Mucosa of descending colon (tissue), 3 donors: ENCODE measurements around the gene OR3A1. TPM values are rescaled to one million over a fixed set of nuclear protein-coding genes. Genes with fewer than 3 reads are reported as not detected.
A peak's percentile ranks its signal among the peaks of the same experiment; 100 is the strongest.
"Not testable (repeated sequence)": the region's sequence is repeated elsewhere in the genome, so short reads cannot be mapped to it uniquely, and the experiment has no call there.

Source experiments
- ATAC-seq: fragments of 200-7000 bp; cut with Tn5 transposase; one replicate; pipeline ENCODE4 v1.9.1; 2020; ENCODE audit warnings: mild to moderate bottlenecking, moderate library complexity
- DNase-seq, 3 donors: peaks; one replicate each; pipeline ENCODE4 v3.0.0-alpha.2; 2020
- H3K36me3 ChIP-seq: fragments of 200-600 bp; one replicate; pipeline ENCODE4 v1.8.0; 2021; ENCODE audit warnings: low read depth, mild to moderate bottlenecking
- H3K4me1 ChIP-seq: fragments of 200-600 bp; one replicate; pipeline ENCODE4 v1.8.0; 2021; ENCODE audit warnings: low read depth, mild to moderate bottlenecking
- H3K4me3 ChIP-seq: fragments of 200-600 bp; one replicate; pipeline ENCODE4 v1.8.0; 2021; ENCODE audit warnings: mild to moderate bottlenecking
- H3K9me3 ChIP-seq: fragments of 200-600 bp; one replicate; pipeline ENCODE4 v1.8.0; 2021; ENCODE audit warnings: mild to moderate bottlenecking
- intact Hi-C, 2 donors: fragments of 100-400 bp; cut with DNase I in 1 of 2; cut with micrococcal nuclease in 1 of 2; formaldehyde crosslinking; loops; one replicate each; pipeline versions ENCODE4 v1.11.0 to v1.11.1; 2022; cut with DNase I, micrococcal nuclease
- total RNA-seq, 3 donors: library from RNA; stranded (reverse); fragmentation: NEBNext Ultra II Directional in 2 of 3; extraction: Animal tissue kit (Norgen Biotek cat#: 25700) in 2 of 3; gene quantifications; one replicate each; pipeline versions ENCODE4 v1.2.1 to v1.2.4, GENCODE V29; 2021 to 2023
- TF ChIP-seq, protein P1 (sequence below): fragments of 200-600 bp; IDR thresholded peaks from one replicate; pipeline ENCODE4 v1.8.0; 2022; ENCODE audit warnings: antibody characterized with exemption, mild to moderate bottlenecking
- donor health status: DM: no; HTN: no; CAD: no; lungs with moderate emphysema.
- donor health status: DM: no; HTN: no; CAD: no.
- donor health status: DM: no; HTN: yes; CAD: no.

Gene OR3A1
- total RNA-seq, 3 donors from 2014 or later = 0.32 TPM; not detected in 2

DNA sequence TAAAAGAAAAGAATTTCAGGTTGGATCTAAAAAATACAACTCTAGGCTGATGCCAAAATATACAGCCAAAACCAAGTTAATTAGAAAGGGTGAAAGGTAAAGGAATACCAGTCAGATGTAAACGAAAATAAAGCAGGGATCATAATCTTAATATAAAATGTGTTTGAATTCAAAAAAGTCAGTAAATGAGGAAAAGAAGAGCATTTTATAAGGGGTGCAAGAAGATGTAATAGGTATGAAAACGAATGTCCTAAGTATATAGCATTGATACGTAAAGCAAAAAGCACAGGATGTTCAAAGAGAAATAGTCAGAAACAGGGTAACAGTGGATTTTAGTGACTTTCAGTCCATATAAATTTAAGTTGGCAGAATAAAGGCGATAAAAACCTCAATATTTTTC lies 2.5 kb downstream of the OR3A1 start:
- Histone ChIP-seq H3K9me3 (no peaks in the 10 kb centered on the region), H3K4me1 (no peaks in the 10 kb centered on the region), H3K4me3 (no peak overlapping the region), H3K36me3 (no peaks in the 10 kb centered on the region)
- ATAC-seq (no peak), DNase-seq (no peak)
- intact Hi-C loops = no loop called here
- TF ChIP-seq, protein P1, sequence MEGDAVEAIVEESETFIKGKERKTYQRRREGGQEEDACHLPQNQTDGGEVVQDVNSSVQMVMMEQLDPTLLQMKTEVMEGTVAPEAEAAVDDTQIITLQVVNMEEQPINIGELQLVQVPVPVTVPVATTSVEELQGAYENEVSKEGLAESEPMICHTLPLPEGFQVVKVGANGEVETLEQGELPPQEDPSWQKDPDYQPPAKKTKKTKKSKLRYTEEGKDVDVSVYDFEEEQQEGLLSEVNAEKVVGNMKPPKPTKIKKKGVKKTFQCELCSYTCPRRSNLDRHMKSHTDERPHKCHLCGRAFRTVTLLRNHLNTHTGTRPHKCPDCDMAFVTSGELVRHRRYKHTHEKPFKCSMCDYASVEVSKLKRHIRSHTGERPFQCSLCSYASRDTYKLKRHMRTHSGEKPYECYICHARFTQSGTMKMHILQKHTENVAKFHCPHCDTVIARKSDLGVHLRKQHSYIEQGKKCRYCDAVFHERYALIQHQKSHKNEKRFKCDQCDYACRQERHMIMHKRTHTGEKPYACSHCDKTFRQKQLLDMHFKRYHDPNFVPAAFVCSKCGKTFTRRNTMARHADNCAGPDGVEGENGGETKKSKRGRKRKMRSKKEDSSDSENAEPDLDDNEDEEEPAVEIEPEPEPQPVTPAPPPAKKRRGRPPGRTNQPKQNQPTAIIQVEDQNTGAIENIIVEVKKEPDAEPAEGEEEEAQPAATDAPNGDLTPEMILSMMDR = no peak

DNA sequence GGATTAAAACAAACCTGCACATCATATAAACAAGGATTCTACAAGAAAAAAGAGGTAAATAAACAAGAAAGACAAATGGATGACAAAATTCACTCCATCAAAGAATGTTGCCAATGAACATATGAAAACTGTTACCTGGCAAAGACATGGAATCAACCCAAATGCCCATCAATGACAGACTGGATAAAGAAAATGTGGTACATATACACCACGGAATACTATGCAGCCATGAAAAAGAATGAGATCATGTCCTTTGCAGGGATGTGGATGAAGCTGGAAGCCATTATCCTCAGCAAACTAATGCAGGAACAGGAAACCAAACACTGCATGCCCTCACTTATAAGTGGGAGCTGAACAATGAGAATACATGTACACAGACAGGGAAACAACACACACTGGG lies 4.6 kb downstream of the OR3A1 start:
- H3K36me3 ChIP-seq, DNase-seq, intact Hi-C loops, ATAC-seq, H3K4me3 ChIP-seq, H3K4me1 ChIP-seq, H3K9me3 ChIP-seq: not testable (repeated sequence)

DNA sequence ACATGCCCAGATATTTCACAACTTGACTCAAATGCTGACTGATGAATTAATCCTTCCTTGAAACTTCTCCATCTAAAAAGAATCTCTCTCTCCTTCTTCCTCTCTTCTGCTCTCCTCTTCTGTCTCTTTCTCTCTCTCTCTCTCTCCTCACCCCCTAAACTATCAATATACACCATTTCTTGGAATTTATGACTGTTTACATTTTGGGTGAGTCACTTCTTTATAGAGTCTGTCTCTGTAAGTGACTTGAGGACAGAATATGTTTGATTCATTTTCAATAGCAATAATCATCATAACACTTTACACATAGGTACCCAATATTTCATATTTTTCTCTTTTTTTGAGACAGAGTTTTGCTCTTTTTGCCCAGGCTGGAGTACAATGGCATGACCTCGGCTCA lies 15.3 kb downstream of the OR3A1 start:
- TF ChIP-seq, protein P1 = no peak
- intact Hi-C loops = no loop called here
- DNase-seq (no peak), ATAC-seq (peak; percentile 44)
- H3K9me3 ChIP-seq = no peaks in the 10 kb centered on the region
- no peak overlapping the region for H3K4me3 ChIP-seq
- H3K4me1 ChIP-seq = peaks cover 8% of the 10 kb centered on the region
- H3K36me3 ChIP-seq = no peaks in the 10 kb centered on the region

DNA sequence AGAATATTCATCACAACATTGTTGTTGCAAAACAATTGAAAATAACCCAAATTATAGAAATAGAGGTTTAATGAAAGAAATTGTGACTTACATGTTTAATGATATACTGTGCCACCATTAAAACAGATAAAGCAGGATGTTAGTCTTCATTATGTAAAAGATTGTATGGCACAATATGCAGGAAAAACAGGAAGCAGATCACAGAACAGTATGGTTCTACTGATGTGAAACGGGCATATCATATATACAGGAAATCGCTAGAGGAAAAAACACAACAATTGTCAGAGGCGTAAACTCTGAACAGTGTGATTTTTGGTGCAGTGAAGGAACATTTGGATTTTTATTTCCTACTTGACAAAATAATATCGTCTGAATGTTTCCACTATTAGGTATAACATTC lies 22.0 kb downstream of the OR3A1 start:
- Histone ChIP-seq H3K9me3 (no peaks in the 10 kb centered on the region), H3K4me3 (no peak overlapping the region), H3K4me1 (no peaks in the 10 kb centered on the region), H3K36me3 (no peaks in the 10 kb centered on the region)
- TF ChIP-seq, protein P1 = no peak
- no peak for DNase-seq
- no peak for ATAC-seq
- intact Hi-C loops = no loop called here

DNA sequence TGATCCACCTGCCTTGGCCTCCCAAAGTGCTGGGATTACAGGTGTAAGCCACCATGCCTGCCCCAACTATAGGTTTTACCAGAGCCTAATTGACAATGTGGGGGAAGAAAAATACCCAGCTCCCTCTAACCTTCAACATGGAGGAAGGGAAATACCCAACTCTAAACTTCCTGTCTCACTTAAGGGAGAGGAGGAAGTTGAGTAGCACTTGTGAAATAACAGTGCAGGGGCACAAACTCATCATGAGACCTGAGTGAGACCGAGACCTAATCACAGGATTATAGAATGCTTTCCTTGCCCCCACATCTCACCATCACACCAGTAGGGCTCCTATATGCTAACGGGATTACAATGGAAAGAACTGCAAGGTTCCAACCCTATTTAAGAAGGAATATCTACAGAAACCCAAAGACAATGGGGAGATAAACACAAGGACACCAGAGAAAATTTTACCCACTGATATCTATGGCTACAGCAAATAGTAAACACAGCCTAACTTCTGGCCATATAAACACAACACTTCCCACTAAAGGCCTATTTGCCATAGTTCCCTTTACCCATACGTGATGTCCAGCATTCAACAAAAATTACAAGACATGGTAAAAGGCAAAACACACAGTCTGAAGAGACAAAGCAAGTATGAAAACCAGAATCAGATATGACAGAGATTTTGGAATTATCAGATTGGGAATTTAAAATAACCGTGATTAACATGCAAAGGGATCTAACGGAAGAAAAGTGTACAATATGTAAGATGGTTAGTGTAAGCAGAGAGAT lies 26.9 kb downstream of the OR3A1 start:
- TF ChIP-seq, protein P1 = no peak
- no peaks in the 10 kb centered on the region for H3K36me3 ChIP-seq
- no peaks in the 10 kb centered on the region for H3K9me3 ChIP-seq
- intact Hi-C loops = no loop called here
- no peak for DNase-seq
- no peak for ATAC-seq
- H3K4me1 ChIP-seq = no peaks in the 10 kb centered on the region
- no peak overlapping the region for H3K4me3 ChIP-seq

DNA sequence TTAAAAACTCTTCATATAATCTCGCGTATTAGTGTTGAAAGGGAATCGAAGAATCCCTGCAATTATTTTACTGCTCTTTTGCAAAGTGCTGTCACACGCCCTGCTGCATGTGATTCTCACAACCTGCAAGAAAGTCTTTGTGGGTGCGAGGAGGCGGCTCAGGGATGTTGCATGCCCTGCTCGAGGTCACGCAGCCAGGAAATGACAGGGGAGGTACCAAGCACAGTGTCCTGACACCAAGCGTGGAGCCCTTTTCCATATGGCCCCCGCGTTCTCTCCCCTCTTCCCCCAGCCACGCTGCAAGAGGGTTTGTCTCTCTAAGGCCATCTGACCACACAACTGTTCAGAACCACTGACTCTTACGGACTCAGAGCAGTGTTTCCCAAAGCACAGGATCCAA lies 37.6 kb downstream of the OR3A1 start:
- Histone ChIP-seq H3K4me3 (no peak overlapping the region), H3K9me3 (no peaks in the 10 kb centered on the region), H3K36me3 (no peaks in the 10 kb centered on the region), H3K4me1 (no peaks in the 10 kb centered on the region)
- ATAC-seq (no peak), DNase-seq (no peak)
- intact Hi-C loops = no loop called here
- TF ChIP-seq, protein P1 = no peak
